Hypothalamus (tissue), 51 donors: ENCODE measurements around the gene CUEDC1.
"Not testable (repeated sequence)": the region's sequence is repeated elsewhere in the genome, so short reads cannot be mapped to it uniquely, and the experiment has no call there.

Experiments
- DNase-seq, 51 donors: peaks; one replicate each; lab custom pipeline; 2025; lab: John Stamatoyannopoulos, UW

CUEDC1 gene

GRCh38 chr17:57986841-57987580, 31.8 kb upstream of the CUEDC1 start:
- DNase-seq = peak in 42 of 51 donors; percentile 18 to 83 (median 47)

GRCh38 chr17:57985675-57985974, 30.4 kb upstream of the CUEDC1 start:
- no peak for DNase-seq

DNA sequence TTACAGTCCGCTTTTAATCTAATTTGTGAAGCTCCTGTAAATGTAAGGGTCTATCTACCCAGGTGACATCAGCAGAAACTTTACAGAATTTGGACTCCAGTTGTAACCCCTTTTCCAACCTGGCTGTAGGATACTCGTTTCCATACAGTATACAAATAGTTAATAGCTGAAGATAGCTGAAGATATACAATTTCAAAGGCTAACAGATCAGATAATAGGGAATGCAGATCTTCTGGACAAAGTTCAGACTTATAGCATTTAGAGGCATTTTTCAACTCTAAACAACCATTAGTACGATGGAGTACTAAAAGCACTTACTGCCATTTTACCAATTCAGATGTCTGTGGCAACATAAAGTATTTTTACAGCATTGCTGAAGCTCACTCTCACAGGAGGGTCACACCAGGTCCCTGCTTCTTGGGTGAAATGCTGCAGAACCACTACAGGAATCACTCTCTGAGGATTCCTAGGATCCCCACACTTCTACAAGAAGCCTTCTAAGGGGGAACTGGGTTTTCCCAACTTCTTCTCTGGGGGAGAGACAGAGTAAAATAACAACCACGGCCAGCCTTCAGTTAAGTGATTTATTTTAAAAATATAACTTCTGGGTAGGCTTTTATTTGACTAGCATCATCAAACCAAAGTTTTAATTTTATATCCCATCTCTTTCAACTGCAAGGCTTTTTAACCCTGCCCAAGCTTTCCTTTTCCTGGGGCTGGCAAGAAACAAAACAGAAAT, 29.9 kb upstream of the CUEDC1 start:
- DNase-seq = no peak

- DNase-seq = no peak
Observed at GRCh38 chr17:57984261-57984890, 29.2 kb upstream of the CUEDC1 start.

DNA sequence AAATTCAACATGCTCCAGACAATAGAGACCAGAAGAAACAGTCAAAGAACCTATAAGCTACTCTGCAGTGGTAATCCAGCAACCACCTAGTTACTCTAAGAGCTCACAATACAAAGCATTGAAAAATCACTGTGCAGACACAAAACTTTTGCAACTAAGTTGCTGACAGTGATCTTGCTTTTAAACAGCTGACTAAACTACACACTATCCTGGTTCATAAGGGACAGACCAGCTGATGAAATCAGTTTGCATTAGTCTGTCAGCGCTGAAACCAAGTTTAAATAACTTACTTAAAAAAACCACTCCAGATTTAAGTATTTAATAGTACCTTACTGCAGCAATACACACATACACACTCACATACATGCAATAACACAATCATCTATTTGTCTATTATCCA, 28.2 kb upstream of the CUEDC1 start:
- DNase-seq = no peak

- DNase-seq = no peak
Observed at GRCh38 chr17:57982452-57983170, 27.4 kb upstream of the CUEDC1 start.

DNA sequence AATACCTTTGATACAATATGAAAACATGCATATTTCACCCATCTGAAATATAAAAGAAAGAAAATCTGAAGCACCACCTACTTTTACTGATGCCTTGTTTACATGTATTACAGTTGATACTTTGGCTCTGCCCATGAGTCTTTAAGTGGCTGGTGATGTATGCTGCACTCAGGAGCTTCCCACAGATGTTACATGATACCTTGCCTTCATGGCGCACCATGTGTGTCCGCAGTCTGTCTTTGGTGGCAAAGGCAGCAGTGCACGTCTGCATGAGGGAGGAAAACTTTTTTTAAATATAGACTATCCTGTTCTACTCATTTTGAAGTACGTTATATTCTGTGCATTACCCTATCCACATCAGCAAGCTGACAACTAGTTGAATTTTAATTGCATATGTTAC, 25.3 kb upstream of the CUEDC1 start:
- DNase-seq = no peak

GRCh38 chr17:57979076-57979475, 23.9 kb upstream of the CUEDC1 start:
- no peak for DNase-seq

GRCh38 chr17:57976594-57976993, 21.4 kb upstream of the CUEDC1 start:
- peak in 1 of 51 donors; percentile 32 for DNase-seq

- no peak for DNase-seq
Observed at GRCh38 chr17:57975044-57975443, 19.8 kb upstream of the CUEDC1 start.

DNA sequence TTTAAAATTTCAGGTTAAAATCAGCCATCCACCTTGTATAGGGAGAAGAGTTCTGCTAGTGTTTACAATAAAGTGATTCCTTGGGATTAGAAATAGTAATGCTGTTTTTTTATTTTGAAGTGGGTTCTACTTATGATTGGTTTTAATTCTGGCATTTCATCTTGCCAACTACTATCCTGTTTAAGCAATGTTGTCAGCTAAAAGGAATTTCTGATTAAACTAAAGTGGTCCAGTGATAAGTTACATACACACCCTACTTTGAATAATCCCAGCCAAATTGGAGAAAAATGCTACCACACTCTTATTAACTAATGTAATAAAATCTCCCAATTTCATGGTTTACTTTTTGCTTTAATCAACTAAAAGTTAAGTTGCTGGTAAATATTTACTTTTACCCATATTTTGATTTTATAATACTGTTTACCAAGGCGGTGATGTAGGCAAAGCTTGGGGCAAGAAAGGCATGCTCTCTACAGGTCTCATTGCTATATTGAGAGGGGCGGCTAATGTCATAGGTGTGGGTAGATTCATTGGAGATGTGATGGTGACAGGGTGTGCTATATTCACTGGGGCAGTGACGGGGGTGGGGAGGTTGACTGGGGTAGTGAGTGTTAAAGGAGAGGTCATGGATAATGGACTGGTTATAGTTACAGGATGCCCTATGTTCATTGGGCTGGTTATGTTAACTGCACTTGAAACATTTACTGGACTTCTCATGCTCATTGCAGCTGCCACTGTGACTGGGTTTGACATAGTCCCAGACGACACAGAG, 19.0 kb upstream of the CUEDC1 start:
- DNase-seq = not testable (repeated sequence)

DNA sequence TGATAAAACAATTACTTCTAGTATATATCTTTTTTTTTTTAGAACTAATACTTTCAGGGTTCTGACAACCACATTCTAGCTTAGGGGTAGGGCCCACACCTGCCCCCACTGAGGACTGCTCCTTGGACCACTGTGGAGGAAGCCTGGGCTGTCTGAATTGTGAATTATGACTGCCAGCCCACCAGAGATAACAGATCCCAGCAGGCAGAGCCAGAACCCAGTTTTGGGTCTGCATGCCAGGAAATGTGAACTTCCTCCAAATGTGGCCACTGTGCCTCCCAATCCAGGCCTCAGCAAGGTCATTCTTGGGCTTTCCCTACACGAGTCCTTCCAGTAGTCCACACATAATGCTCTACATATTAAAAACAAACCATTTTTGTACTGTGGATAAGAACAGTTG, 16.9 kb upstream of the CUEDC1 start:
- DNase-seq = no peak

- DNase-seq = no peak
Observed at GRCh38 chr17:57971572-57971971, 16.4 kb upstream of the CUEDC1 start.

DNA sequence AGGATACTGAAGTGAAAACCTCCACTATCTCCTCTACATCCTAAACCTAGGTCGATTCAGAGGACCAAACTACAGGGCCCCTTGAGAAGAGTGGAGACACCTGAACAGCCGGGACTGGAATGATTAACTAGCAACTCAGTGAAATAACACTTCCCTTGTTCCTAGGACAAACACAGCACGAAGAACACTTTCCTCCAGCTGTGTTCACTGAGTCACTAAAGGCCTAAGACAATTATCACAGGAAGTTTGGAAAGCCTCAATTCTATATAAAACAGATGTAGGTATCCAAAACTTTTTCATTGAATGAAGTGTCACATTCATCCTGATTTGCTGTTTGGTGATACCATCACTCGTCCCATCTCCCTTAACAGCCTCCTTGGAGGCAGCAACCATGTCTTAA, 15.5 kb upstream of the CUEDC1 start:
- DNase-seq = no peak

DNA sequence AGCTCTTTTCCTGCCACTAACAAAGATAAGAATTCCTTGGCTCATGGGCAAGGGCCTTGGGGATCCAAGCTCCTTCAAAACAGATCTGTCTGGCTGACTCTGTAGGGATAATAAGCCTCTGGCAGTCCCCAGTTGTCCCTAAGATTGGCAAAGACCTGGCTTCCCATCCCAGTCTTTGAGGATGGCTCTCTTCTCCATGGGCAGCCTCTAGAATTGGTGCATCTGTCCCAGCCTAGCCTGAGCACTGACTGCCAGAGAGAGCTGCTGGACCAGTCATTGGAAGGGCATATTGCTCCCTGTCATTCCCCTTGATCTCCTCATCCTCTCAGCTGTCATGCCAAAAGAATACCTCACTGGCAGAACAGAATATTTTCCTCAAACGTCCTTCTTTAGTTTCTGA, 13.2 kb upstream of the CUEDC1 start:
- no peak for DNase-seq

DNA sequence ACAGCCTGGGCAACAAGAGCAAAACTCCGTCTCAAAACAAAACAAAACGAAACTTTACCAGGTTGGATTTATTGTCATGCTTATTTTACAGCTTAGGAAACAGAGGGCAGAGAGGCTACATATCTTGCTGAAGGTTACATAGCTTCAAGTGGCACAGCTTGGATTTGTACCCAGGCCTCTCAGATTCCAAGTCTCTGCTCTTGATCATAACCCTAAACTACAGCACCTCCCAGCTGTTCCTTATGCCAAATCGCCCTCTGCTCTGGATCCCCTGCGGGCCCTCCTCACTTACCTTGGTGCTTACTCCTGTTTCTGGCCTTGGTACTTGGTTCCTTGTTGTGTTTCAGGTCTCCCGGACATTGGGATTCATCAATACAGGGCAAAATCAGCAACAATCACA, 11.7 kb upstream of the CUEDC1 start:
- DNase-seq = no peak

GRCh38 chr17:57966246-57966645, 11.0 kb upstream of the CUEDC1 start:
- no peak for DNase-seq

- no peak for DNase-seq
Observed at GRCh38 chr17:57965521-57966160, 10.4 kb upstream of the CUEDC1 start.

DNA sequence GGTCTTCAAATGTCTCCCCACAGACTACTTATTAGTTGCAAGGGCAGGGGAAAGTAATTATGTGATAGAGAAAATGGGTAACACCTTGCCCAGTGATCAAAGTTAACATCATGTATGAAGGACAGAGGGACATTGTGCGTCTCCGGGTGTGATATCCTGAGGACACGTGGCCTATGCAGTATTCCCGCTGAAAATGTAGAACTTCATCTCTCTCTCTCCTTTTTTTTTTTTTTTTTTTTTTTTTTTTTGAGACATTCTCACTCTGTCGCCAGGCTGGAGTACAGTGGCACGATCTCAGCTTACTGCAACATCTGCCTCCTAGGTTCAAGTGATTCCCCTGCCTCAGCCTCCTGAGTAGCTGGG, 7.9 kb upstream of the CUEDC1 start:
- no peak for DNase-seq
